ENCODE results near the gene RNF145. TPM values are rescaled to one million over a fixed set of nuclear protein-coding genes. Genes with fewer than 3 reads are reported as not detected.

Gene RNF145
- total and polyA plus RNA-seq, 2 of the 13 experiments (the other 11 are each of a cell fraction or from before 2014, with no cell fraction given): 24.6 TPM

GRCh38 chr5:159209438-159210209 lies at the start of gene RNF145 (continued):
- TF ChIP-seq ZGPAT (CRISPR knock-in tag; IDR thresholded peaks at IDR 0.05) (peak; percentile 47; the same call in 1 of the 2 replicates), NFYC (CRISPR knock-in tag; IDR thresholded peaks at IDR 0.05) (peak; percentile 28; the same call in 1 of the 2 replicates), GPN1 (CRISPR knock-in tag; IDR thresholded peaks at IDR 0.05; ENCODE audit: borderline replicate concordance) (no peak; the same call in 1 of the 2 replicates), ZNF33A (CRISPR knock-in tag; IDR thresholded peaks at IDR 0.05; ENCODE audit: borderline replicate concordance) (no peak), THAP11 (CRISPR knock-in tag; IDR thresholded peaks at IDR 0.05) (peak; percentile 64), ZFYVE20 (CRISPR knock-in tag; IDR thresholded peaks at IDR 0.05; ENCODE audit: borderline replicate concordance, low read depth) (no peak), NFATC3 (CRISPR knock-in tag; IDR thresholded peaks at IDR 0.05) (peak; percentile 56; the same call in 1 of the 2 replicates), HINFP (CRISPR knock-in tag; IDR thresholded peaks at IDR 0.05; ENCODE audit: low read depth) (0 out of 2 replicates have a peak, but pooled peaks have one; percentile 37), ZNF780A (CRISPR knock-in tag; IDR thresholded peaks at IDR 0.05) (no peak), KLF12 (CRISPR knock-in tag; IDR thresholded peaks at IDR 0.05; ENCODE audit: borderline replicate concordance) (no peak), NKX3-1 (CRISPR knock-in tag; IDR thresholded peaks at IDR 0.05) (no peak), SP5 (CRISPR knock-in tag; IDR thresholded peaks at IDR 0.05; ENCODE audit: borderline replicate concordance, low read depth) (no peak), ZNF660 (CRISPR knock-in tag; IDR thresholded peaks at IDR 0.05; ENCODE audit: borderline replicate concordance, low read depth) (no peak), ZNF564 (CRISPR knock-in tag; IDR thresholded peaks at IDR 0.05) (peak; percentile 44; the same call in 1 of the 2 replicates), ZFP36L1 (CRISPR knock-in tag; IDR thresholded peaks at IDR 0.05) (no peak), SIN3B (IDR thresholded peaks at IDR 0.05; ENCODE audit: low read length) (no peak), MAF1 (CRISPR knock-in tag; IDR thresholded peaks at IDR 0.05; ENCODE audit: borderline replicate concordance) (0 out of 2 replicates have a peak, but pooled peaks have one; percentile 33), DR1 (CRISPR knock-in tag; IDR thresholded peaks at IDR 0.05) (0 out of 2 replicates have a peak, but pooled peaks have one; percentile 40), ZNF720 (CRISPR knock-in tag; IDR thresholded peaks at IDR 0.05) (0 out of 2 replicates have a peak, but pooled peaks have one; percentile 35), TCF7 (IDR thresholded peaks at IDR 0.05; ENCODE audit: low read depth) (no peak; the same call in 1 of the 2 replicates), CEBPG (CRISPR knock-in tag; IDR thresholded peaks at IDR 0.05) (no peak), RBM39 (IDR thresholded peaks at IDR 0.05; ENCODE audit: low read depth, low read length, poor library complexity, severe bottlenecking) (peak; percentile 44), PHF8 (CRISPR knock-in tag; IDR thresholded peaks at IDR 0.05) (peak; percentile 76), MTA3 (CRISPR knock-in tag; IDR thresholded peaks at IDR 0.05) (no peak), GABPA (IDR thresholded peaks at IDR 0.05; ENCODE audit: low read depth, low read length) (no peak), GABPA (CRISPR knock-in tag; IDR thresholded peaks at IDR 0.05; ENCODE audit: low read depth) (no peak)
- TF ChIP-seq, protein P1, sequence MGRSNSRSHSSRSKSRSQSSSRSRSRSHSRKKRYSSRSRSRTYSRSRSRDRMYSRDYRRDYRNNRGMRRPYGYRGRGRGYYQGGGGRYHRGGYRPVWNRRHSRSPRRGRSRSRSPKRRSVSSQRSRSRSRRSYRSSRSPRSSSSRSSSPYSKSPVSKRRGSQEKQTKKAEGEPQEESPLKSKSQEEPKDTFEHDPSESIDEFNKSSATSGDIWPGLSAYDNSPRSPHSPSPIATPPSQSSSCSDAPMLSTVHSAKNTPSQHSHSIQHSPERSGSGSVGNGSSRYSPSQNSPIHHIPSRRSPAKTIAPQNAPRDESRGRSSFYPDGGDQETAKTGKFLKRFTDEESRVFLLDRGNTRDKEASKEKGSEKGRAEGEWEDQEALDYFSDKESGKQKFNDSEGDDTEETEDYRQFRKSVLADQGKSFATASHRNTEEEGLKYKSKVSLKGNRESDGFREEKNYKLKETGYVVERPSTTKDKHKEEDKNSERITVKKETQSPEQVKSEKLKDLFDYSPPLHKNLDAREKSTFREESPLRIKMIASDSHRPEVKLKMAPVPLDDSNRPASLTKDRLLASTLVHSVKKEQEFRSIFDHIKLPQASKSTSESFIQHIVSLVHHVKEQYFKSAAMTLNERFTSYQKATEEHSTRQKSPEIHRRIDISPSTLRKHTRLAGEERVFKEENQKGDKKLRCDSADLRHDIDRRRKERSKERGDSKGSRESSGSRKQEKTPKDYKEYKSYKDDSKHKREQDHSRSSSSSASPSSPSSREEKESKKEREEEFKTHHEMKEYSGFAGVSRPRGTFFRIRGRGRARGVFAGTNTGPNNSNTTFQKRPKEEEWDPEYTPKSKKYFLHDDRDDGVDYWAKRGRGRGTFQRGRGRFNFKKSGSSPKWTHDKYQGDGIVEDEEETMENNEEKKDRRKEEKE (IDR thresholded peaks at IDR 0.05): no peak

Data from HepG2 (cell line).